ES-I3 (cell line): ENCODE results near the gene DPP3.

Experiments used
- H3K36me3 ChIP-seq: 2 replicates; pipeline ENCODE4 v1.6.1; 2013; ENCODE audit warnings: mild to moderate bottlenecking, low read length, control low read depth, moderate library complexity; ENCODE audit not compliant: insufficient read depth
- H3K4me1 ChIP-seq: 2 replicates; pipeline ENCODE4 v1.6.1; 2013; ENCODE audit warnings: mild to moderate bottlenecking, control low read depth, low read length; ENCODE audit not compliant: insufficient read depth
- H3K9ac ChIP-seq: 2 replicates; pipeline ENCODE4 v1.6.1; 2013; ENCODE audit warnings: low read depth, mild to moderate bottlenecking, low read length, moderate library complexity
- H3K9me3 ChIP-seq: 2 replicates; pipeline ENCODE4 v1.6.1; 2013; ENCODE audit warnings: mild to moderate bottlenecking, low read length, moderate library complexity; ENCODE audit not compliant: control insufficient read depth, insufficient read depth

DPP3 gene

DNA sequence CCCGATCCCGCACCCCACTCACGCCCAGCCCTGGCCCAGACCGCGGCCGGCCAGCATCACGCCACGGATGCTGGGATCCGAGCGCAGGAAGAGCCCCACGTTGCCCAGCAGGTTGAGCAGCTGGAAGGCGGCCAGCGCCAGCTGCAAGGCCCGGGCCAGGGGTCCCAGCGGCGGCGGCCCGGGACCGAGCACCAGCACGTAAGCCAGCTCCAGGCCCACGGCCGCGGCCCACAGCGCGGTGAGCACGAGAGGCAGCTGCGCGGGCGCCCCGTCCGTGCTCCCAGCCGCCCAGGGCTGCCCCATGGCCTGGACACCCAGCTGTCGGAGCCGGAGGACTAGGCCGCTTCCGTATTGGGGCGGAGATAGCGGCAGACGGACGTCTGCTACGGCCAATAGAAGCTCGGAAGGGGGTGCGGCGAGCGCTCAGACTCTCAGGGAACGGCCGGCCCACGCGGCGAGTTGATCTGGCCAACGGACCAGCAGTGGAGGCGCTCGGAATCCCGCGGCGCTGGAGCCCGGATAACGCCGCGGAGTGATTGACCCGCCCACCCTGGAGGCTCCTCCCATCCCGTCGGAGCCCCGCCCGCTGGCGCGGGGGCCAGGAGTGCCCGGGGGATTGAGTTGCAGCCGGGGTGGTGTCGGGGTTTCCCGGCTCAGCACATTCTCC, 65.6 kb downstream of the DPP3 start, which contains the start of gene ZDHHC24:
Gene ZDHHC24 (minus strand): TSS at position 348 of the 667 bp plus-strand sequence. CDS start 45 bp downstream, at position 303.
- no peaks in the 10 kb centered on the region for H3K9me3 ChIP-seq
- no peaks in the 10 kb centered on the region for H3K36me3 ChIP-seq
- H3K4me1 ChIP-seq: peaks cover 29% of the 10 kb centered on the region
- peak within 1 kb of the TSS; percentile 86 for H3K9ac ChIP-seq

DNA sequence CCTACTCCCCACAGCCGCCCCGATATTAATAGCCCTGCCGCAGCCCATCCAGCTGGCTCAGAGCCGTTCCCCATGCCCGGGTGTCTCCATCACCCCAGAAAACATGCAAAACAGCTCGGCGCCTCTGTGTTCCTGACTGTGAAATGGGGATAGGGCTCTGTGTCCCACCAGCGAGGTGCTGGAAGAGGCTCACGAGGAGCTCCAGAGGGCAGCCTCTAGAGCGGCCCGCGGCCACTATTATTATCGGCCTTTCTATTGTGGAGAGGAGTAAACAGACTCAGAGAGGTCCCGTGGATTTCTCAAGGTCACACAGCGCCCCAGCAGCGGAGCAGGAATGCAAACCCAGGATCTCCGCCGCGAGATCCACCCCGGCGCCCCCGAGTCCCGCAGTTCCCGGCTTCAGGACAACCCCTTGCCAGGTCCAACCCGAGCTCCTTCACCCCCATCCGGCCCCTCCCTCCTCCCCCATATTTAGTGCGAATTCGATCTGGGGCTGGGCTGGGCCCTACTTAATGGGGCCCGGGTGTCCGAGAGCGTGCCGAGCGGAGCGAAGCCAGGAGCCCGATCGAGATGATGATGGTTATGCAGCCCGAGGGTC, 66.2 kb downstream of the DPP3 start, which contains the start of gene ACTN3:
Gene ACTN3 (plus strand): TSS at position 536 of the 598 bp plus-strand sequence. CDS start 35 bp downstream, at position 571.
- H3K9ac ChIP-seq: peak within 1 kb of the TSS; percentile 86
- no peaks in the 10 kb centered on the region for H3K9me3 ChIP-seq
- no peaks in the 10 kb centered on the region for H3K36me3 ChIP-seq
- H3K4me1 ChIP-seq: peaks cover 29% of the 10 kb centered on the region

DNA sequence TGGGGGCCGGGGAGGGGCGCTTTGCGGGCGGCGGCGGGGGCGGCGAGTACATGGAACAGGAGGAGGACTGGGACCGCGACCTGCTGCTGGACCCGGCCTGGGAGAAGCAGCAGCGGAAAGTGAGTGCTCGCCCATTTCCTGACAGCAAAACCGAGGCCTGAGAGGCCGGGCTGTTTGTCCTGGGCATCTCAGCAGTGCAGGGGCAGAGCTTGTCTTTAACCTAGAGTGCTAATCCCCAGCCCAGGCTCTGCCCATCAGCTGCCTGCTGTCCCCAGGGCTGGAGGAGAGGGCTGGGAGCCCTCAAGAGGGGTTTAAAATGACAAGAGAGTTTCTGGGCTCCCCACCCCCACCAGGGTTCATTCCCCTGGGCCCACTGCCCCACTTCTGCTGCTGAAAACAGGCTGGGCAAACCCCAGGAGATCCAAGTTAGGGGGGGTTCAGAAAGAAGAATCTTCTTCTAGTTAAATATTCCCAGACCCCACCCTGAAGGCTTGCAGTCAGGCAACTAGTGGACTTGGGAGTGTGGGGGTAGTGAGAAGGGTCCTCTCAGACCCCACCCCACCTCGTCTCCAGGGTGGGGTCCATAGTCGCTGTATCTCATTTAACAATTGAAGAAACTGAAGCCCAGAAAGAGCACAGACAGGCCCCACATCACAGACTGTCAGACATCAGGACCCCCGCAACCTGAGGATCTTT, 66.9 kb downstream of the DPP3 start:
- H3K9ac ChIP-seq: peak overlapping the region; percentile 31
- H3K4me1 ChIP-seq: peaks cover 29% of the 10 kb centered on the region
- H3K36me3 ChIP-seq: no peaks in the 10 kb centered on the region
- H3K9me3 ChIP-seq: no peaks in the 10 kb centered on the region

DNA sequence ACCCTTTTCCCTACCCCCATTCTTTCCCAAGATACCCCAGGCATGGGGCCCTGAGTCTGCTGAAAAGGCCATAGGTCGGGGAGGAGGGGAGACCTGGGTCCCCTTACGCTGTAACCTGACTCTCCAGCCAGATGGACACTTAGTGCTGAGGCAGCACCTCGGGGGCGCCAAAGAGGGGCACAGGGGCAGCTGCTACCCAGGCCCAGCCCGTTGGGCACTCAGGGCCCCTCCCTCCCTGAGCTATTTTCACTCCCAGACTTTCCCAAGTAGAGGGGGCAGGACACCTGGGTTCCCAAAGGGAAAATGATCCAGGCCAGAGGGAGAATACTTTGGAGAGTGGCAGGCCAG, 67.4 kb downstream of the DPP3 start:
- Histone ChIP-seq H3K36me3 (no peaks in the 10 kb centered on the region), H3K4me1 (peaks cover 29% of the 10 kb centered on the region), H3K9me3 (no peaks in the 10 kb centered on the region), H3K9ac (peak overlapping the region; percentile 31; the same call in 1 of the 2 replicates)

DNA sequence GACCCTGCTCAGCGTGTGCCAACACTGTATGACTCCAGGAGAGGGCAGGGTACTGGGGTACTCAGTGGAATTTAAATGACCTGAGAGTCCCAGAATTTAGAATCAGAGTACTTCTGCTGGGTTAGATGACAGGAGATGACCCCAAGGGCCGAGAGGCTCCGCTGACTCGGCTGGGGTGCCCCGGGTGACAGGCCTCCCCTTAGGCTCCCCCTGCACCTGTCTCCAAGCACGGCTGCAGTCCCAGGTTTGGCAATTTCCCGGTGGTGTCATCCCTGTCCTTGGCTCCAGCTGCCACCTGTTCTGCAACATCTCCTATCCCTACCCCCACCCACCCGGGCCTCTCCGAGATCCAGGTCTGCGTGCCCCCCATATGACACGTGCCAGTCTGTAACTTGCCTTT, 67.8 kb downstream of the DPP3 start:
- Histone ChIP-seq H3K9ac (no peak overlapping the region), H3K36me3 (no peaks in the 10 kb centered on the region), H3K4me1 (peaks cover 29% of the 10 kb centered on the region), H3K9me3 (no peaks in the 10 kb centered on the region)

DNA sequence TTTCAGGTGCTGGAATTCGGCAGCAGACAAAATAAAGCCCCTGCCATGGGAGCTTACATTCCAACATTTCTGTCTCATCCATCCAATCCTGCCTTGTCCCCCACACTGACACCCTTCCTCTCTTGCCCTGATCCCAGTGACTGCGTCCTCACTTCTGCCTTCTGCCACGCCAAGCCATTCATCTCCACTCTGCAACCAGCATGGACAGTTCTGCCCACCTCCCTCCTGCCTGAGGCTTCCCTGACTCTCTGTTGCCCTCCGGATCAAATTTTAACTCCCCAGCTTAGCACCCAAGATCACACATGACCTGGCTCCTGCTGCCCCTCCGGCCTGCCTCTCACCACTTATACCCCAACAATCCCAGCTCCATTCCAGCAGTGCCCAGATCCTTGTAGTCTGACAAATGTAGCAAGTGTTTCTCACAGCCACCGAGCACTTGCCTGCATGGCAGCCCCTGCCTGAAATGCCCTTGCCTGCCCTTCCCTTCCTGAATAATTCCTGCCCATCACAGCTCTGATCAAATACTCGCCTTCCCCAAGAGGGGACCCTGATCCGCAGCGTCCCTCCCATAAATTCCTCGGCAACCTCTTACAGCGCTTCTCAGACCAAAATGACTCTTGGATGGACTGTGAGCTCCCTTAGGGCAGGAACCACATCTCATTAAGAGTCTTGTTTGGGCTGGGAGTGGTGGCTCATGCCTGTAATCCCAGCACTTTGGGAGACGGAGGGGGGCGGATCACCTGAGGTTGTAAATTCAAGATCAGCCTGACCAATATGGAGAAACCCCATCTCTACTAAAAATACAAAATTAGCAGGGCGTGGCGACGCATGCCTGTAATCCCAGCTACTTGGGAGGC, 68.8 kb downstream of the DPP3 start:
- Histone ChIP-seq H3K4me1 (peaks cover 22% of the 10 kb centered on the region), H3K36me3 (no peaks in the 10 kb centered on the region), H3K9me3 (no peaks in the 10 kb centered on the region), H3K9ac (no peak overlapping the region)

DNA sequence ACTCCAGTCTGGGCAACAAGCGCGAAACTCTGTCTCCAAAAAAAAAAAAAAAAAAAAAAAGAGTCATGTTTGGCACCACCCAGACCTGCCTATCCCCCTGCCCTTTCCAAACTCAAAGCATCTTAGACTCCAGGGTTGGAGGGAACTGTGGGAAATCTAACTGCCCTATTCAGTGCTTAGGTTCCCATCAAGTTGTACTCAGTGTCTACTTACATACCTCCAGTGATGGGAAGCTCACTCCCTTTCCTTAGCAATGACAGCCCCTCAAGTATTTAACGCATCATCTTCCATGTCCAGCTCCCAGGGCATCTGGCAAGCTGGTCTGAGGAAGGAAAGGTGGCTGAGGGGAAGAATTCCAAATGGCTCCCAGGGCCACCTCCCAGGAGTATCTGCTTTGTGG, 69.5 kb downstream of the DPP3 start:
- no peak overlapping the region for H3K9ac ChIP-seq
- H3K9me3 ChIP-seq: no peaks in the 10 kb centered on the region
- H3K4me1 ChIP-seq: peaks cover 18% of the 10 kb centered on the region
- no peaks in the 10 kb centered on the region for H3K36me3 ChIP-seq

DNA sequence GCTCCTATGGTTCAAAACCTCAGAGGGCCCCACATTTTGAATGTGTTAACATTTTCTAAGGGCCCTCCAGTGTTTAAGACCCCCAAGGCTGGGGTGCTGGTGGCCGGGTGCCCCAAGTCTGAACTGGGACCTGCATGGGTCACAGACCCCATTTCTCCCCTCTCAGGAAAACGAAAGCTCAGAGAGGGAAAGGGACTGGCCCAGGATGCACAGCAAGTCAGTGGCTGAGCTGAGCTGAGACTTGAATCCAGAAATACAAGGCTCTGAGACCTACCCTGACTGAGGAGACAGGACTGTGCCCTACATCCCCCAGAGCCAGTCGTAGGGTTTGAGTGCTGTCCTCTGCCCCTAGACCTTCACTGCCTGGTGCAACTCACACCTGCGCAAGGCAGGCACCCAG, 70.7 kb downstream of the DPP3 start:
- Histone ChIP-seq H3K9me3 (no peaks in the 10 kb centered on the region), H3K36me3 (no peaks in the 10 kb centered on the region), H3K9ac (no peak overlapping the region), H3K4me1 (peaks cover 18% of the 10 kb centered on the region)

DNA sequence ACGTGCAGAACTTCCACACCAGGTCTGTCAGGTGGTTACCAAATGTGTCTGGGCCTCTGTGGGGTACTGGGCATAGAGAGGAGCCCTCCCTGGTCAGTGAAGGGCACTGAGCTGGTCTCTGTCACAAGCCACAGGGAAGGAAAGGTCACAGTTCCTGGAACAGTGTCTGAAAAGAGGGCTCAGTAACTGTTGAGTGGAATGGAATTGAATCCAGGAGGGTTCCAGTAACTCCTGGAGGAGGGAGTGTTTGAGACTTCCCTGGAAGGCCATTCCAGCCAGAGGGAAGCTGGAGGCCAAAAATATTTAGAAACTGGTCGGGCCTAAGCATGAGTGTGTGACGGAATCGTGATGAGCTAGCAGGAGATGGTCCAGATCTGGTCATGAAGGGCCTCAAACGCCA, 74.4 kb downstream of the DPP3 start:
- Histone ChIP-seq H3K36me3 (no peaks in the 10 kb centered on the region), H3K9ac (no peak overlapping the region), H3K4me1 (no peaks in the 10 kb centered on the region), H3K9me3 (no peaks in the 10 kb centered on the region)

DNA sequence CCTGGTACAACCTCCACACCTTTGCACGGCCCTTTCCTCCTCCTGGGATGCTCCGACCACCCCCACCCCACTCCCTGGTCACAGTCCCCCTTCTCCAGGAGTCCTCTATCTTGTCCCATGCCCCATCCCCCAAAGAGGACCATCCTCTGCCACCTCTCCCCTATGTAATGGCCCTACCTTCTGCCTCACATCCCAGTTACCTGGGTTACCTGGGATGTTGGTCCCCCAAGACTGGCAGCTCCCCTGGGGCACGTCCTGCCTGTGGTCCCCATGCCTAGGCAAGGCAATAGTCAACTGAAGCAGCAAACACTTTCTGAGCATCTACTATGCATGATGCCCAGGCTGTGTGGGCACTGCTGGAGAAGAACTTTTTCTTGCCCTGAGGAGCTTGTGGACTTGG, 75.2 kb downstream of the DPP3 start:
- no peaks in the 10 kb centered on the region for H3K4me1 ChIP-seq
- no peaks in the 10 kb centered on the region for H3K9me3 ChIP-seq
- no peak overlapping the region for H3K9ac ChIP-seq
- no peaks in the 10 kb centered on the region for H3K36me3 ChIP-seq

DNA sequence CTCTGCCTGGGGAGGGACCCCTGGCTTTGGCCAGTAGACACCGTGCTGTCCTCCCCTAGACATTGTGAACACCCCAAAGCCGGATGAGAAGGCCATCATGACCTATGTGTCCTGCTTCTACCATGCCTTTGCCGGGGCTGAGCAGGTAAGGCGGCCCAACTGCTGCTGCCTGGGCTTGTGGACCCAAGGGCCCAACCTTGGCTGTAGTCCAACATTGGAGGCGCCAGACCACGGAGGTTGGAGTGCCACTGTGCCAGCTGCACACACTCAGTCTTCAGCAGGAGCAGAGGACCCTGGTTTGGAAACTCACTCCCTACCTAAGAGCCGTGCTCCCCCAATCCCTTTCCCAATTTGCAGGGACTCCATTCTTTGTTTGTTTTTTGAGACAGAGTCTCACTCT, 75.9 kb downstream of the DPP3 start:
- H3K36me3 ChIP-seq: no peaks in the 10 kb centered on the region
- no peak overlapping the region for H3K9ac ChIP-seq
- no peaks in the 10 kb centered on the region for H3K9me3 ChIP-seq
- no peaks in the 10 kb centered on the region for H3K4me1 ChIP-seq

DNA sequence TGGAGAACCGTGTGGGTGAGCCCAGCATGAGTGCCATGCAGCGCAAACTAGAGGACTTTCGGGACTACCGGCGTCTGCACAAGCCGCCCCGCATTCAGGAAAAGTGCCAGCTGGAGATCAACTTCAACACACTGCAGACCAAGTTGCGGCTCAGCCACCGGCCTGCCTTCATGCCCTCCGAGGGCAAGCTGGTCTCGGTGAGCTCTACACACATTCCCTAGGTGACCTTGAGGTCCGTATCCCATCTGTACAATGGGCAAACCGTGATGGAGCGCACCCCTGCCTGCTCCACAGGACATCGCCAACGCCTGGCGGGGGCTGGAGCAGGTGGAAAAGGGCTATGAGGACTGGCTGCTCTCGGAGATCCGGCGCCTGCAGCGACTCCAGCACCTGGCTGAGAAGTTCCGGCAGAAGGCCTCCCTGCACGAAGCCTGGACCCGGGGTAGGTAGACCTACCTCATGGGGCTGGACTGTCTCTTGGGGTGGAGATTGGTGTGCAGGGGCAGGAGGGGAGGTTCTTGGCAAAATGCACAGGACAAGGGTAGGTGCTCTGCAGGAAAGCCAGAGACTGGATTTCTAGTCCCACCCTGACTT, 77.6 kb downstream of the DPP3 start:
- Histone ChIP-seq H3K36me3 (no peaks in the 10 kb centered on the region), H3K9me3 (no peaks in the 10 kb centered on the region), H3K4me1 (no peaks in the 10 kb centered on the region), H3K9ac (no peak overlapping the region)
